K562 treated with DMSO at 1 percent for 4 hours (cell line): ENCODE data around the gene SPATA31C1. TPM values are rescaled to one million over a fixed set of nuclear protein-coding genes. Genes with fewer than 3 reads are reported as not detected.

ENCODE experiments used
- total RNA-seq: library from RNA; unstranded; fragments of 300-600 nt; gene quantifications from 2 replicates; pipeline ENCODE4 v1.2.3, GENCODE V29; 2022; ENCODE audit not compliant: insufficient read depth

SPATA31C1 gene
- not detected in 2 replicates for total RNA-seq

GRCh38 chr9:87917662-87918061 is at the start of gene SPATA31C1:
TSS of gene SPATA31C1 (plus strand) at chr9:87917962.

GRCh38 chr9:87882627-87883026 is 35.1 kb upstream of the SPATA31C1 start, which contains the start of gene SPATA31E1:
TSS of gene SPATA31E1 (plus strand) at chr9:87882877. CDS start at chr9:87882892, 15 bp downstream.

Other genes with a start within 250 kb of the SPATA31C1 start
- 143 and 163 TPM in 2 replicates for gene CTSL, start 191.8 kb upstream of the SPATA31C1 start, total RNA-seq
- not detected in 2 replicates for gene SPATA31E1, start 35.1 kb upstream of the SPATA31C1 start, total RNA-seq
- gene CDK20, start 56.6 kb downstream of the SPATA31C1 start, total RNA-seq, result 0.80 and 1.3 TPM in 2 replicates
- not detected in 2 replicates for gene SPATA31C2, start 220.5 kb downstream of the SPATA31C1 start, total RNA-seq